Sigmoid colon (tissue), 4 donors: ENCODE measurements around the gene WDR37.

Experiments
- POLR2A ChIP-seq, 2 donors: fragments of 450-650 bp; IDR thresholded peaks; one replicate each; pipeline ENCODE4 v1.6.1; 2016; ENCODE audit warnings: antibody characterized with exemption in 2 of 2, mild to moderate bottlenecking in 2 of 2, moderate library complexity in 2 of 2
- POLR2AphosphoS5 ChIP-seq, 4 donors: sonication (generic); formaldehyde crosslinking; IDR thresholded peaks; one replicate each; pipeline ENCODE4 v1.6.1; 2017; ENCODE audit warnings: antibody characterized with exemption in 4 of 4
- TF ChIP-seq, protein P1 (sequence below), 4 experiments: fragments of 450-650 bp in 3 of 4; fragments of 200-600 bp in 1 of 4; IDR thresholded peaks; one replicate each; pipeline ENCODE4 v1.5.1; 2016 to 2019; ENCODE audit warnings: antibody characterized with exemption in 4 of 4, mild to moderate bottlenecking in 3 of 4, moderate library complexity in 2 of 4

GRCh38 chr10:1050554-1050953, 5.6 kb upstream of the WDR37 start:
- no peak for TF ChIP-seq POLR2AphosphoS5 (IDR thresholded peaks at IDR 0.05)
- no peak for TF ChIP-seq POLR2A (IDR thresholded peaks at IDR 0.05)
- TF ChIP-seq, protein P1, sequence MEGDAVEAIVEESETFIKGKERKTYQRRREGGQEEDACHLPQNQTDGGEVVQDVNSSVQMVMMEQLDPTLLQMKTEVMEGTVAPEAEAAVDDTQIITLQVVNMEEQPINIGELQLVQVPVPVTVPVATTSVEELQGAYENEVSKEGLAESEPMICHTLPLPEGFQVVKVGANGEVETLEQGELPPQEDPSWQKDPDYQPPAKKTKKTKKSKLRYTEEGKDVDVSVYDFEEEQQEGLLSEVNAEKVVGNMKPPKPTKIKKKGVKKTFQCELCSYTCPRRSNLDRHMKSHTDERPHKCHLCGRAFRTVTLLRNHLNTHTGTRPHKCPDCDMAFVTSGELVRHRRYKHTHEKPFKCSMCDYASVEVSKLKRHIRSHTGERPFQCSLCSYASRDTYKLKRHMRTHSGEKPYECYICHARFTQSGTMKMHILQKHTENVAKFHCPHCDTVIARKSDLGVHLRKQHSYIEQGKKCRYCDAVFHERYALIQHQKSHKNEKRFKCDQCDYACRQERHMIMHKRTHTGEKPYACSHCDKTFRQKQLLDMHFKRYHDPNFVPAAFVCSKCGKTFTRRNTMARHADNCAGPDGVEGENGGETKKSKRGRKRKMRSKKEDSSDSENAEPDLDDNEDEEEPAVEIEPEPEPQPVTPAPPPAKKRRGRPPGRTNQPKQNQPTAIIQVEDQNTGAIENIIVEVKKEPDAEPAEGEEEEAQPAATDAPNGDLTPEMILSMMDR (IDR thresholded peaks at IDR 0.05), result peak in 1 of 4 experiments; percentile 5
